MG63 (cell line): ENCODE data around the gene DDX24. TPM values are rescaled to one million over a fixed set of nuclear protein-coding genes. Genes with fewer than 3 reads are reported as not detected.

ENCODE experiments used
- DNase-seq: peaks from one replicate; pipeline ENCODE4 v3.0.0-alpha.2; 2020
- H3K27me3 ChIP-seq: fragments of 250-450 bp; sonication (Bioruptor Pico); 2 replicates; pipeline ENCODE4 v1.5.1; 2020; ENCODE audit warnings: mild to moderate bottlenecking, moderate library complexity
- H3K36me3 ChIP-seq: fragments of 250-450 bp; sonication (Bioruptor Pico); 2 replicates; pipeline ENCODE4 v1.5.1; 2020; ENCODE audit warnings: mild to moderate bottlenecking, moderate library complexity
- H3K4me3 ChIP-seq: fragments of 250-450 bp; sonication (Bioruptor Pico); 2 replicates; pipeline ENCODE4 v1.5.1; 2020; ENCODE audit warnings: mild to moderate bottlenecking, moderate library complexity
- H3K9me3 ChIP-seq: fragments of 250-450 bp; sonication (Bioruptor Pico); 2 replicates; pipeline ENCODE4 v1.5.1; 2020; ENCODE audit warnings: mild to moderate bottlenecking, moderate library complexity
- total RNA-seq: library from RNA; depleted of rRNA; stranded (reverse); fragments of >200 nt; shearing (Covaris generic); gene quantifications from 2 replicates; pipeline ENCODE4 v1.2.3, GENCODE V29; 2014; ENCODE audit warnings: low replicate concordance

The DDX24 gene
- total RNA-seq, 1 experiment from 2014 or later: 92.6 TPM

- Histone ChIP-seq H3K4me3 (no peak overlapping the region), H3K36me3 (no peaks in the 10 kb centered on the region), H3K9me3 (no peaks in the 10 kb centered on the region), H3K27me3 (no peaks in the 10 kb centered on the region)
- DNase-seq: no peak
Measured at GRCh38 chr14:94034886-94035285, 46.1 kb downstream of the DDX24 start.

GRCh38 chr14:94031883-94032279 is 49.1 kb downstream of the DDX24 start:
- Histone ChIP-seq H3K4me3 (no peak overlapping the region), H3K27me3 (no peaks in the 10 kb centered on the region), H3K9me3 (no peaks in the 10 kb centered on the region), H3K36me3 (no peaks in the 10 kb centered on the region)
- no peak for DNase-seq

- H3K27me3 ChIP-seq: no peaks in the 10 kb centered on the region
- H3K36me3 ChIP-seq: no peaks in the 10 kb centered on the region
- no peak for DNase-seq
- H3K4me3 ChIP-seq: no peak overlapping the region
- H3K9me3 ChIP-seq: no peaks in the 10 kb centered on the region
Measured at GRCh38 chr14:94031161-94031882, 49.7 kb downstream of the DDX24 start.

DNA sequence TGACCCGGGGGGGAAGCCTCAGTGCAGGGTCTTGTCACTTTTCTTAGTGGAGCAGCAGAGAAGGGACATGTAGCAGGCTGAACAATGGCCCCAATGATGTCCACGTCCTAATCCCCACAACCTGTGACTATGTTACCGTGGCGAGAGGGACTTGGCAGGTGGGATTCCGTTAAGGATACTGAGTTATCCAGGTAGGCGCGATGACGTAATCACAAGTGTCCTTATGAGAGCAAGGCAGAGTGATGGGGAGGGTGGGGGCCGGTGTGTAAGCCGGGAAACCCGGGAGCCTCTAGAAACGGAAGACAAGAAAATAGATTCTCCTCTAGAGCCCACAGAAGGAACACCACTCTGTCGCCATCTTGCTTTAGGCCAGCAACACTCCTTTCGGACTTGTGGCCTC is 50.4 kb downstream of the DDX24 start:
- no peak for DNase-seq
- no peaks in the 10 kb centered on the region for H3K9me3 ChIP-seq
- no peaks in the 10 kb centered on the region for H3K36me3 ChIP-seq
- H3K27me3 ChIP-seq: no peaks in the 10 kb centered on the region
- no peak overlapping the region for H3K4me3 ChIP-seq

DNA sequence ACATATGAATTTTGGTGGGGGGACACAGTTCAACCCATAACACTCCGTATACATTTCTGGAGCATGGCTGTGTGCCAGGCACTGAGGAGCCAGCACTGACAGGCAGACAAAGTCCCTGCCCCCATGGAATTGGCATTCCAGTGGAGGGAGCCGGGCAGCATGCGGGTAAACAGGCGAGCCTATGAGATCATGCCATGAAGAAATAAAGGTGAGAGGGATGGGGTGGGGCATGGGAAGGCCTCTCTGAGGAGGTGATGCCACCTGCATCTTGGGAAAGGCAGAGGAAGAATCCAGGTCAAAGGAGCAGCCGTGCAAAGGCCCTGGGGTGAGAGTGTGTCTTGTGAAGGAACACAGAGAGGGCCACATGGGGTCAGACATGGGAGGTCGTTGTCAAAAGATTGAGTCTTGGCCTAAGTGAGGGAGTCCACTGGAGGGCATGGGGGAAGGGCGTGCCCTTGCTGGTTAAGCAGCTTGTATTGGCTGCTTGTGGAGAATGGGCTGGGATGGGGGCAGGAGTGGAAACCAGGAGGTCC is 51.3 kb downstream of the DDX24 start:
- Histone ChIP-seq H3K9me3 (no peaks in the 10 kb centered on the region), H3K4me3 (no peak overlapping the region), H3K27me3 (no peaks in the 10 kb centered on the region), H3K36me3 (no peaks in the 10 kb centered on the region)
- DNase-seq: no peak

DNA sequence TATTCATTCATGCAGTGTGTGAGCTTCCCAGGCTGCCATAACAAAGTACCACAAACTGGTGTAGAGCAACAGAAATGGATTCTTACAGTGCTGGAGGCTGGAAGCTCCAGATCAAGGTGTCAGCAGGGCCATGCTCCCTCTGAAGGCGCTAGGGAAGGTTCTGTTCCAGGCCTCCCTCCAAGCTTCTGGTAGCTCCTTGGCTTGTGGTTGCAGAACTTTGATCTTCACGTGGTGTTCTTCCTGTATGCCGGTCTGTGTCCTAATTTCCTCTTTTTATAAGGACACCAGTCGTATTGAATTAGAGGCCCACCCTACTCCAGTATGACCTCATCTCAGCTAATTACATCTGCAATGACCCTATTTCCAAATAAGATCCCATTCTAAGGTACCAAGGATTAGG is 51.7 kb downstream of the DDX24 start:
- H3K9me3 ChIP-seq: no peaks in the 10 kb centered on the region
- no peak for DNase-seq
- H3K36me3 ChIP-seq: no peaks in the 10 kb centered on the region
- H3K4me3 ChIP-seq: no peak overlapping the region
- no peaks in the 10 kb centered on the region for H3K27me3 ChIP-seq

- Histone ChIP-seq H3K36me3 (no peaks in the 10 kb centered on the region), H3K4me3 (no peak overlapping the region), H3K27me3 (no peaks in the 10 kb centered on the region), H3K9me3 (no peaks in the 10 kb centered on the region)
- DNase-seq: no peak
Measured at GRCh38 chr14:94028450-94028826, 52.6 kb downstream of the DDX24 start.

DNA sequence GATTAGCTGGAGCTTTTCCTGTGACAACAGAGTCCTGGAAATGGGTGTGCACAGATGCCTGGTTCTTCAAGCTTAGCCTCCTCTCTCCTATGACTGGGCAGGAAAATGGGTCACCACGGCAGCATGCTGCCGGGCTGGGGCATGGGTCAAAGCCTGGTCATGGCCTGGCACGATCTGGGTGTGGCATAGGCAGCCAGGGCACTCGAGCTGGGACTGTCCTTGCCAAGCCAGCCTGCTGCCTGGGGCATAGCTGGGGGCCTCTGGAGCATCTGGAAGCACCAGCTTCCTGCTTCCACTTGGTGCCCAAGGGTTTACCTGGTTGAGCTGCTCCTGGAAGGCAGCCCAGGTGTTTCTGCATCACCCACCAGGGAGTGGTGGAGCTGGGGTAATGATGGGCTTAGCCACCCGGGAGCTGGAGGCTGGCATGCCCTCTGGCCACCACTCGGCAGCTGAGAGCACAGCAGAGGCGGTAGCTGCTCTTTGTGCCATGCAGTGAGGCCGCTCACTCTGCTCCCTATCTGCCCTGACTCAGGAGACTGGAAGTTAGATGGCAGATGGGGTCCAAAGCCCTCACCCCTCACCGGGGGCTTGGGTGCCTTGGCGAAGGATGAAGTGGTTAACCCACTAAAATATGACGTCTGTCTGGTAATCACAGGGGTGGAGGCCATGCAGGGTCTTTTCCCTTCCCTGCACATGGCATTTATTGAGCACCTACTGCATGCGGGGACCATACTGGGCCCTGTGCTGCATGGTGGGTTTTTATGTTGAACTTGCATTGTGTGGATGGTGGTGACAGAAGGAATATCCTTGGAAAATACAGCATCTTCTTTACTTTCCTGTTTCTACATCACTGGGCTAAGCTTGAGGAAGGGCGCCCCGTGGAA is 53.2 kb downstream of the DDX24 start:
- peak; percentile 33 for DNase-seq
- no peaks in the 10 kb centered on the region for H3K9me3 ChIP-seq
- no peaks in the 10 kb centered on the region for H3K27me3 ChIP-seq
- no peaks in the 10 kb centered on the region for H3K36me3 ChIP-seq
- H3K4me3 ChIP-seq: no peak overlapping the region

- H3K9me3 ChIP-seq: no peaks in the 10 kb centered on the region
- no peaks in the 10 kb centered on the region for H3K36me3 ChIP-seq
- DNase-seq: no peak
- H3K4me3 ChIP-seq: peak overlapping the region; percentile 54
- no peaks in the 10 kb centered on the region for H3K27me3 ChIP-seq
Measured at GRCh38 chr14:94026889-94027469, 54.0 kb downstream of the DDX24 start.

GRCh38 chr14:94026173-94026888 is 54.7 kb downstream of the DDX24 start, which contains the start of gene OTUB2:
TSS of gene OTUB2 (plus strand) at chr14:94026340. CDS start at chr14:94026538, 198 bp downstream.
- peak; percentile 94 for DNase-seq
- H3K4me3 ChIP-seq: peak within 1 kb of the TSS; percentile 54
- H3K9me3 ChIP-seq: no peaks in the 10 kb centered on the region
- no peaks in the 10 kb centered on the region for H3K27me3 ChIP-seq
- H3K36me3 ChIP-seq: no peaks in the 10 kb centered on the region

DNA sequence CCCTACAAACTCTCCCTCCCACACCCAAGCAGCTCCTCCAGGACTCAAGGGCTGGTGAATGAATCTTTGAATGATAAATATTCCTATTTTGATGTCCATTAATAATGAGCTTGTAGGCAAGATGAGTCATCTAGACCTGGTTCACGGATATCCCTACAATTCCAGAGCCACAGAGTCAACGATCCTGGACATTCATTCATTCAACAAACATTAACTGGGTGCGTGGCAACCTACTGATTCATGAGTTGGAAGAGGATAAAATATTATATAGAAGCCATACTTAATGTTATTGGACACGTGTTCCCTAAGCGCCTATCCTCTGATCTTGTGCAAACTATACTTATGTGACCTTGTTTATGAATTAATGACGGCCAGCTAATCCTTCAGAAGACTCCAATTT is 55.3 kb downstream of the DDX24 start:
- Histone ChIP-seq H3K36me3 (no peaks in the 10 kb centered on the region), H3K9me3 (no peaks in the 10 kb centered on the region), H3K27me3 (no peaks in the 10 kb centered on the region), H3K4me3 (peak overlapping the region; percentile 54)
- no peak for DNase-seq

DNA sequence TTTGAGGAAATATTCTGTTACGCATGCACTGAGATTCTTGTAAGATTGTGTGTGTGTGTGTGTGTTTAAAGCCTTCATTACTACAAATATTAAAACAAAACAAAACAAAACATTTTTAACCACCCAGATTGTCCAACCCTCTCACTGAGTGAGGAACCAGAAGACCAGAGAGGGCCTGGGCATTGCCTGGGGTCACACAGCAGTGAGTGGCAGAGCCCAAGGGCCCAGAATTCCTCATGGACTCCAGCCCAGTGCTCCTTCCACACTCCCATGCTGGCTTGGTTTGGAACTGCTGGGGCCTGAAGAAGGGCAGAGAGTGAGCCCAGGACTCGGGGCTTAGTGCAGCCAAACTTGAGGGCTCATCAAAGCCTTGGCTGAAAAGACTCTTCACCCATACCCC is 56.5 kb downstream of the DDX24 start:
- no peak for DNase-seq
- H3K36me3 ChIP-seq: no peaks in the 10 kb centered on the region
- H3K27me3 ChIP-seq: no peaks in the 10 kb centered on the region
- no peak overlapping the region for H3K4me3 ChIP-seq
- no peaks in the 10 kb centered on the region for H3K9me3 ChIP-seq

GRCh38 chr14:94022532-94023411 is 58.2 kb downstream of the DDX24 start:
- Histone ChIP-seq H3K4me3 (no peak overlapping the region), H3K36me3 (no peaks in the 10 kb centered on the region), H3K9me3 (no peaks in the 10 kb centered on the region), H3K27me3 (no peaks in the 10 kb centered on the region)
- no peak for DNase-seq

DNA sequence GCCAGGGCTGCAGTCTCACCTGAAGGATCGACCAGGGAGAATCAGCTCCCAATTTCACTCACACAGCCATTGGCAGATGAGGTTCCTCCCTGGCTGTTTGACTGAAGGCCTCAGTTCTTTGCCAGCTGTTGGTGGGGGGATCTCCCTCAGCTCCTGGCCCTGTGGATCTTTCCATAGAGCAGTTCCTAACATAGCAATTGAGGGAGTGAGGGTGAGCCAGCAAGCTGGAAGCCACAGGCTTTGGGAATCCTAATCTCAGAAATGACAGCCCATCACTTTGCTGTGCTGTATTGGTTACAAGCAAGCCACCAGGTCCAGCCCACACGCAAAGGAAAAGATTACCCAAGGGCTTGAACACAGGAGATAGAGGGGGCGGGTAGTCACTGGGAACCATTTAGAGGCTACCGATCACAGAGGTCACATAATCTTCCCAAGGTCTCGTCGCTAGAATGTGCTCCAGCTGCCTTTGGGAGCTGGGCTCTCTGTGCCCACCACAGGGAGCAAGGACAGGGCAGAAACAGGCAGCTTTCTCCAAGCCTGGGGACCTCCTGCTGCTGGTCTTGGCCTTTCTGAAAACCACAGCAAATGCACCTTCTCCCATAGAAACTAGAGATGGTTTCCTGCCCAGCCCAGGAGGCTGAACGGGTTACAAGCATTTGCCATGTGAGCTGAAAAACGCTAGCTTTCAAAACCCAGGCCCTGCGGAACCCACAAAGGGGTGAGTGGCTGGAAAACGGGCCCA is 59.4 kb downstream of the DDX24 start:
- DNase-seq: no peak
- Histone ChIP-seq H3K36me3 (no peaks in the 10 kb centered on the region), H3K4me3 (no peak overlapping the region), H3K9me3 (no peaks in the 10 kb centered on the region), H3K27me3 (no peaks in the 10 kb centered on the region)

DNA sequence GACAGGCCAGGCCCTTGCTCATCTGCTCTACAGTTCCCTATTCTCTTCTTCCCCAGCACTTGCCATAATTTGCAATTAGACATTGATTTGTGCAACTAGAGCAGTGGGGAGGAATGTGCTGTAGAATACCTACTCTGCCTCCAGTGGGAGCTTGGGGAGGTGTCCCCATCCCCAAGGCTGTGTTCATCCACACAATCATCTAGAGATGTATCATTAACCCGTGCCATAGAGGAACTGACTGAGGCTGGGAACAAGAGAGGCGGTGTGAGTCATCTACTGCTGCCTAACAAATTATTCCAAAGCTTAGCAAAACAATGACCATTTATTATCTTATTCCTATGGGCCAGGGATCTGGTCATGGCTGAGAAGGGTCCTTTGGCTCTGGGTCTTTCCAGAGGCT is 60.0 kb downstream of the DDX24 start:
- Histone ChIP-seq H3K4me3 (no peak overlapping the region), H3K36me3 (no peaks in the 10 kb centered on the region), H3K27me3 (no peaks in the 10 kb centered on the region), H3K9me3 (no peaks in the 10 kb centered on the region)
- DNase-seq: peak; percentile 18
